Measurements from ENCODE around the gene BMP5.

- TF ChIP-seq POLR2A (IDR thresholded peaks at IDR 0.05; ENCODE audit: control extremely low read depth in 1 of 2, low read depth in 2 of 2, low read length in 2 of 2) (no peak), EP300 (IDR thresholded peaks at IDR 0.05; ENCODE audit: borderline replicate concordance in 1 of 2, low read depth in 2 of 2, low read length in 2 of 2) (no peak), CTBP2 (IDR thresholded peaks at IDR 0.05; ENCODE audit: borderline replicate concordance, insufficient read depth, insufficient read length, low read length) (no peak), POLR2AphosphoS5 (IDR thresholded peaks at IDR 0.05; ENCODE audit: low read depth, low read length) (no peak), USF2 (IDR thresholded peaks at IDR 0.05; ENCODE audit: low read length) (no peak), CTCF (IDR thresholded peaks at IDR 0.05; ENCODE audit: control extremely low read depth in 1 of 3, insufficient read depth in 1 of 3, low read depth in 1 of 3, low read length in 3 of 3) (no peak), SIN3A (conservative IDR thresholded peaks at IDR 0.05 in 1 of 2, IDR thresholded peaks at IDR 0.05 in 1 of 2; ENCODE audit: low read depth in 1 of 2, low read length in 2 of 2) (no peak), EZH2 (IDR thresholded peaks at IDR 0.05; ENCODE audit: low read depth, low read length, severe bottlenecking) (no peak), CBX8 (IDR thresholded peaks at IDR 0.05; ENCODE audit: borderline replicate concordance, low read depth, low read length) (no peak), SP1 (IDR thresholded peaks at IDR 0.05; ENCODE audit: low read depth, low read length) (no peak), KDM1A (IDR thresholded peaks at IDR 0.05; ENCODE audit: borderline replicate concordance, low read length) (no peak)
- TF ChIP-seq, protein P1, sequence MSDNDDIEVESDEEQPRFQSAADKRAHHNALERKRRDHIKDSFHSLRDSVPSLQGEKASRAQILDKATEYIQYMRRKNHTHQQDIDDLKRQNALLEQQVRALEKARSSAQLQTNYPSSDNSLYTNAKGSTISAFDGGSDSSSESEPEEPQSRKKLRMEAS (IDR thresholded peaks at IDR 0.05) = no peak
These were observed 100.4 kb downstream of the BMP5 start for GRCh38 chr6:55775029-55775318.
